Measurements from ENCODE around the gene SIDT2. TPM values are rescaled to one million over a fixed set of nuclear protein-coding genes. Genes with fewer than 3 reads are reported as not detected.

The SIDT2 gene
- total RNA-seq, 4 donors from 2014 or later, result 72.6 to 132 (median 125) TPM

GRCh38 chr11:117195761-117196160, 17.2 kb downstream of the SIDT2 start:
- Histone ChIP-seq H3K27ac (no peak overlapping the region), H3K36me3 (peaks cover 0 to 75% (median 20%) of the 10 kb centered on the region in 3 donors), H3K4me1 (peaks cover 0 to 25% (median 14%) of the 10 kb centered on the region in 4 donors), H3K9me3 (no peaks in the 10 kb centered on the region), H3K4me3 (no peak overlapping the region), H3K27me3 (no peaks in the 10 kb centered on the region)
- 88 to 94% methylated on average over 19 of the region's 19 CpGs for WGBS, 2 donors
- TF ChIP-seq CTCF (IDR thresholded peaks at IDR 0.05), result no peak
- no peak for TF ChIP-seq EP300 (IDR thresholded peaks at IDR 0.05)
- TF ChIP-seq POLR2A (IDR thresholded peaks at IDR 0.05), result no peak
- DNase-seq (ENCODE audit: low spot score in 2 of 2), result no peak

- no peak overlapping the region for H3K4me3 ChIP-seq
- peaks cover 0 to 38% (median 14%) of the 10 kb centered on the region in 4 donors for H3K4me1 ChIP-seq
- H3K27me3 ChIP-seq, result no peaks in the 10 kb centered on the region
- no peaks in the 10 kb centered on the region for H3K9me3 ChIP-seq
- H3K27ac ChIP-seq, result peak overlapping the region in 2 of 4 donors; percentile 89 to 92
- no peak for DNase-seq (ENCODE audit: low spot score in 2 of 2)
- TF ChIP-seq EP300 (IDR thresholded peaks at IDR 0.05) (no peak), CTCF (IDR thresholded peaks at IDR 0.05) (no peak), POLR2A (IDR thresholded peaks at IDR 0.05) (no peak)
- H3K36me3 ChIP-seq, result peaks cover 0 to 67% (median 17%) of the 10 kb centered on the region in 3 donors
- 95 to 100% methylated on average over 5 to 7 of the region's 7 CpGs for WGBS, 2 donors
Observed at GRCh38 chr11:117197006-117197405, 18.5 kb downstream of the SIDT2 start.

- H3K36me3 ChIP-seq, result peaks cover 0 to 67% (median 14%) of the 10 kb centered on the region in 3 donors
- H3K4me3 ChIP-seq, result peak overlapping the region in 2 of 4 donors; percentile 58 to 60
- 70 to 74% methylated on average over 17 of the region's 17 CpGs for WGBS, 2 donors
- H3K27ac ChIP-seq, result peak overlapping the region; percentile 80 to 92 (median 88)
- H3K9me3 ChIP-seq, result no peaks in the 10 kb centered on the region
- peaks cover 0 to 44% (median 17%) of the 10 kb centered on the region in 4 donors for H3K4me1 ChIP-seq
- TF ChIP-seq EP300 (IDR thresholded peaks at IDR 0.05) (no peak), POLR2A (IDR thresholded peaks at IDR 0.05) (no peak), CTCF (IDR thresholded peaks at IDR 0.05) (peak in 4 of 5 experiments; percentile 24 to 50 (median 32))
- DNase-seq (ENCODE audit: low spot score in 2 of 2), result no peak
- H3K27me3 ChIP-seq, result no peaks in the 10 kb centered on the region
Observed at GRCh38 chr11:117197516-117198456, 19.2 kb downstream of the SIDT2 start.

GRCh38 chr11:117198613-117199012, 20.1 kb downstream of the SIDT2 start:
- peak overlapping the region; percentile 80 to 92 (median 88) for H3K27ac ChIP-seq
- peaks cover 0 to 67% (median 9%) of the 10 kb centered on the region in 3 donors for H3K36me3 ChIP-seq
- peaks cover 0 to 53% (median 17%) of the 10 kb centered on the region in 4 donors for H3K4me1 ChIP-seq
- 59 to 63% methylated on average over 3 to 4 of the region's 4 CpGs for WGBS, 2 donors
- H3K4me3 ChIP-seq, result peak overlapping the region; percentile 28 to 60 (median 56)
- TF ChIP-seq CTCF (IDR thresholded peaks at IDR 0.05) (no peak), POLR2A (IDR thresholded peaks at IDR 0.05) (no peak), EP300 (IDR thresholded peaks at IDR 0.05) (no peak)
- DNase-seq (ENCODE audit: low spot score in 2 of 2), result no peak
- no peaks in the 10 kb centered on the region for H3K27me3 ChIP-seq
- H3K9me3 ChIP-seq, result no peaks in the 10 kb centered on the region

All from tibial nerve (tissue), 4 donors.